ENCODE measurements around the gene BUD31. TPM values are rescaled to one million over a fixed set of nuclear protein-coding genes. Genes with fewer than 3 reads are reported as not detected.

Gene BUD31
- total and polyA plus RNA-seq, 10 of the 15 experiments (the other 5 are each of a cell fraction or from before 2014, with no cell fraction given), result 74.2 to 317 (median 130) TPM

DNA sequence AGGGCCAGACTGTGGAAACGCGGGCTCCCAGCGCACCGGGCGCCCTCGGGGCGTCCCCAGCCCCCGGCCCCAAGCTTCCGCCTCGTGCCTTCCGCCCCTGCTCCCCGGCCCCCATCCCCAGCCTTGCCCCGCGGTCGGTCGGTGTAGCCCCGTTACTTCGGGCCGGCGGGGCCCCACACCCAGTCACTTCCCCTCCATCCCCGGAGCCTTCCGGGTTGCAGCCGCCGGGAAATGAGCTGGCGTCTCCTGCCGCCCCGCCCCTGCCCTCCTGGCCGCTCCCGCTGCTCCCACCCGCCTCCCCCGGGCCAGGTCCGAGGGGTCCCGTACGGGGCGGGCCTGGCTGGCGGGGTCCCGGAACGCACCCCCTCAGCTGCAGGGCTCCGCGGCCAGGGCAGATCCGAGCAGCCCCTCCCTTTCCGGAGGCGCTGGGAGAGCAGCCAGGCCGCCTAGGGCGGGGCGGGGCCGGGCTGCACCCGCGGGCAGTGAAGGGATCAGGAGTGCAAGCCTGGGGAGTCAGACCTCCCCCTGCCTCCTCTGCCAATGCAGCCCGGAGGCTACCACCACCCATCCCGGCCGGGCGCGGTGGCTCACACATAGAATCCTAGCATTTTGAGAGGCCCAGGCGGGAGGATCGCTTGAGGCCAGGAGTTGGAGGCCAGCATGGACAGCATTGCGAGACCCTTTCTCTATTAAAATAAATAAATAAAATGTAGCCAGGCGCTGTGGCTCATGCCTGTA is 33.5 kb upstream of the BUD31 start:
- intact Hi-C loops (cut with micrococcal nuclease; ENCODE audit: unreplicated experiment) (no loop called here), in situ Hi-C loops (cut with MboI) (no loop called here)
- H3K4me1 ChIP-seq (ENCODE audit: control insufficient read depth, insufficient read depth, low read length), result peaks cover 30% of the 10 kb centered on the region
- no peak for TF ChIP-seq CREM (IDR thresholded peaks at IDR 0.05; ENCODE audit: low read depth)
- no peak; the same call in 1 of the 2 replicates for TF ChIP-seq EED (IDR thresholded peaks at IDR 0.05; ENCODE audit: low read depth)
- peak in 1 of 2 experiments; percentile 11; a peak in 1 of 4 replicates for TF ChIP-seq IKZF2 (IDR thresholded peaks at IDR 0.05)
- TF ChIP-seq MEF2A (IDR thresholded peaks at IDR 0.05; ENCODE audit: insufficient read depth, low read depth, low read length), result no peak
- TF ChIP-seq, protein P1, sequence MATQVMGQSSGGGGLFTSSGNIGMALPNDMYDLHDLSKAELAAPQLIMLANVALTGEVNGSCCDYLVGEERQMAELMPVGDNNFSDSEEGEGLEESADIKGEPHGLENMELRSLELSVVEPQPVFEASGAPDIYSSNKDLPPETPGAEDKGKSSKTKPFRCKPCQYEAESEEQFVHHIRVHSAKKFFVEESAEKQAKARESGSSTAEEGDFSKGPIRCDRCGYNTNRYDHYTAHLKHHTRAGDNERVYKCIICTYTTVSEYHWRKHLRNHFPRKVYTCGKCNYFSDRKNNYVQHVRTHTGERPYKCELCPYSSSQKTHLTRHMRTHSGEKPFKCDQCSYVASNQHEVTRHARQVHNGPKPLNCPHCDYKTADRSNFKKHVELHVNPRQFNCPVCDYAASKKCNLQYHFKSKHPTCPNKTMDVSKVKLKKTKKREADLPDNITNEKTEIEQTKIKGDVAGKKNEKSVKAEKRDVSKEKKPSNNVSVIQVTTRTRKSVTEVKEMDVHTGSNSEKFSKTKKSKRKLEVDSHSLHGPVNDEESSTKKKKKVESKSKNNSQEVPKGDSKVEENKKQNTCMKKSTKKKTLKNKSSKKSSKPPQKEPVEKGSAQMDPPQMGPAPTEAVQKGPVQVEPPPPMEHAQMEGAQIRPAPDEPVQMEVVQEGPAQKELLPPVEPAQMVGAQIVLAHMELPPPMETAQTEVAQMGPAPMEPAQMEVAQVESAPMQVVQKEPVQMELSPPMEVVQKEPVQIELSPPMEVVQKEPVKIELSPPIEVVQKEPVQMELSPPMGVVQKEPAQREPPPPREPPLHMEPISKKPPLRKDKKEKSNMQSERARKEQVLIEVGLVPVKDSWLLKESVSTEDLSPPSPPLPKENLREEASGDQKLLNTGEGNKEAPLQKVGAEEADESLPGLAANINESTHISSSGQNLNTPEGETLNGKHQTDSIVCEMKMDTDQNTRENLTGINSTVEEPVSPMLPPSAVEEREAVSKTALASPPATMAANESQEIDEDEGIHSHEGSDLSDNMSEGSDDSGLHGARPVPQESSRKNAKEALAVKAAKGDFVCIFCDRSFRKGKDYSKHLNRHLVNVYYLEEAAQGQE (IDR thresholded peaks at IDR 0.05; ENCODE audit: low read depth, low read length), result no peak
- 0 out of 2 replicates have a peak, but pooled peaks have one; percentile 30 for TF ChIP-seq TCF12 (IDR thresholded peaks at IDR 0.05; ENCODE audit: low read depth, low read length)
- TF ChIP-seq CHD2 (IDR thresholded peaks at IDR 0.05; ENCODE audit: borderline replicate concordance, low read depth, low read length), result 0 out of 2 replicates have a peak, but pooled peaks have one; percentile 10
- TF ChIP-seq, protein P2, sequence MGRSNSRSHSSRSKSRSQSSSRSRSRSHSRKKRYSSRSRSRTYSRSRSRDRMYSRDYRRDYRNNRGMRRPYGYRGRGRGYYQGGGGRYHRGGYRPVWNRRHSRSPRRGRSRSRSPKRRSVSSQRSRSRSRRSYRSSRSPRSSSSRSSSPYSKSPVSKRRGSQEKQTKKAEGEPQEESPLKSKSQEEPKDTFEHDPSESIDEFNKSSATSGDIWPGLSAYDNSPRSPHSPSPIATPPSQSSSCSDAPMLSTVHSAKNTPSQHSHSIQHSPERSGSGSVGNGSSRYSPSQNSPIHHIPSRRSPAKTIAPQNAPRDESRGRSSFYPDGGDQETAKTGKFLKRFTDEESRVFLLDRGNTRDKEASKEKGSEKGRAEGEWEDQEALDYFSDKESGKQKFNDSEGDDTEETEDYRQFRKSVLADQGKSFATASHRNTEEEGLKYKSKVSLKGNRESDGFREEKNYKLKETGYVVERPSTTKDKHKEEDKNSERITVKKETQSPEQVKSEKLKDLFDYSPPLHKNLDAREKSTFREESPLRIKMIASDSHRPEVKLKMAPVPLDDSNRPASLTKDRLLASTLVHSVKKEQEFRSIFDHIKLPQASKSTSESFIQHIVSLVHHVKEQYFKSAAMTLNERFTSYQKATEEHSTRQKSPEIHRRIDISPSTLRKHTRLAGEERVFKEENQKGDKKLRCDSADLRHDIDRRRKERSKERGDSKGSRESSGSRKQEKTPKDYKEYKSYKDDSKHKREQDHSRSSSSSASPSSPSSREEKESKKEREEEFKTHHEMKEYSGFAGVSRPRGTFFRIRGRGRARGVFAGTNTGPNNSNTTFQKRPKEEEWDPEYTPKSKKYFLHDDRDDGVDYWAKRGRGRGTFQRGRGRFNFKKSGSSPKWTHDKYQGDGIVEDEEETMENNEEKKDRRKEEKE (IDR thresholded peaks at IDR 0.05), result no peak
- TF ChIP-seq RUNX3 (IDR thresholded peaks at IDR 0.05; ENCODE audit: low read length), result no peak
- TF ChIP-seq POU2F2 (IDR thresholded peaks at IDR 0.05; ENCODE audit: borderline replicate concordance, low read depth, low read length), result no peak
- peak in 1 of 2 experiments; percentile 51; a peak in 1 of 4 replicates for TF ChIP-seq BHLHE40 (IDR thresholded peaks at IDR 0.05; ENCODE audit: borderline replicate concordance in 1 of 2, low read depth in 2 of 2, low read length in 1 of 2)
- no peak for TF ChIP-seq NFYA (IDR thresholded peaks at IDR 0.05; ENCODE audit: borderline replicate concordance, low read depth, low read length)
- no peak for TF ChIP-seq ASH2L (IDR thresholded peaks at IDR 0.05; ENCODE audit: borderline replicate concordance, low read depth)
- no peak for TF ChIP-seq RBBP5 (conservative IDR thresholded peaks at IDR 0.05)
- TF ChIP-seq BRCA1 (IDR thresholded peaks at IDR 0.05; ENCODE audit: low read depth, low read length), result no peak
- peak; percentile 4 for TF ChIP-seq MYC (IDR thresholded peaks at IDR 0.05; ENCODE audit: insufficient read depth, insufficient read length, insufficient replicate concordance, low read length, severe bottlenecking)
- TF ChIP-seq KAT2A (conservative IDR thresholded peaks at IDR 0.05; ENCODE audit: control insufficient read depth, low read depth, low read length), result no peak
- TF ChIP-seq ZNF24 (IDR thresholded peaks at IDR 0.05), result no peak

More for the DNA sequence above, 33.5 kb upstream of the BUD31 start:
- ChIA-PET POLR2A (interaction anchor here (0.5 to 1.8 kb wide), 11 partner anchors 12 to 836 kb away, joined by 3 to 9 read pairs (median 4); partner anchors contain the start of genes ARPC1A, BUD31 and PDAP1), CTCF (interaction anchor here (1.2 to 1.4 kb wide), 2 partner anchors 12 to 33 kb away, joined by 4 to 7 read pairs; partner anchors contain the start of genes BUD31 and PDAP1), SMC1A (ENCODE audit: uncharacterized antibody, unreplicated experiment) (no interaction called here), RAD21 (ENCODE audit: unreplicated experiment) (interaction anchor here (1.6 kb wide), 1 partner anchor 33 kb away, joined by 8 read pairs; the partner anchor contains the start of genes BUD31 and PDAP1)
- H2AFZ ChIP-seq (ENCODE audit: control insufficient read depth, low read depth, low read length), result no peak overlapping the region
- peak overlapping the region; percentile 96 for H3K4me3 ChIP-seq
- FAIRE-seq (no peak), ATAC-seq (peak; percentile 70), DNase-seq (ENCODE audit: low read depth, low spot score) (no peak)
- peak overlapping the region; percentile 73 for H3K9ac ChIP-seq (ENCODE audit: control insufficient read depth, insufficient read depth, low read length)
- peaks cover 46% of the 10 kb centered on the region for H3K79me2 ChIP-seq (ENCODE audit: control insufficient read depth, insufficient read depth, low read length)
- peak overlapping the region; percentile 94 for H3K4me2 ChIP-seq (ENCODE audit: control insufficient read depth, insufficient read depth)
- H4K20me1 ChIP-seq (ENCODE audit: control insufficient read depth, insufficient read depth), result no peaks in the 10 kb centered on the region; the same call in 1 of the 2 replicates
- no peaks in the 10 kb centered on the region for H3K9me3 ChIP-seq (replicated peaks; ENCODE audit: control insufficient read depth, insufficient read depth, low read length)
- peak overlapping the region; percentile 85 for H3K27ac ChIP-seq (ENCODE audit: control insufficient read depth, insufficient read depth)
- 2% methylated on average over 38 of the region's 58 CpGs for WGBS (ENCODE audit: insufficient coverage, insufficient replicate concordance, low lambda C conversion rate, missing lambda C conversion rate)
- BruUV-seq (replicated peaks), result no TSS peak
- no peaks in the 10 kb centered on the region for H3K27me3 ChIP-seq (replicated peaks in 1 of 2; ENCODE audit: control insufficient read depth in 2 of 2, insufficient read depth in 2 of 2, low read length in 1 of 2)
- peaks cover 0 to 7% of the 10 kb centered on the region in 2 experiments; a peak in 3 of 4 replicates for H3K36me3 ChIP-seq (ENCODE audit: control insufficient read depth in 2 of 2, insufficient read depth in 2 of 2, low read length in 1 of 2)
